DMS53 treated with DMSO at 0.1 percent for 48 hours (cell line): ENCODE results near the gene MRRF.
A peak's percentile ranks its signal among the peaks of the same experiment; 100 is the strongest.

Experiments used
- DNase-seq: peaks from one replicate; lab custom pipeline; 2025; ENCODE audit not compliant: unreplicated experiment; lab: John Stamatoyannopoulos, UW

Gene MRRF

GRCh38 chr9:122228191-122228567, 36.5 kb upstream of the MRRF start:
- DNase-seq: no peak

DNA sequence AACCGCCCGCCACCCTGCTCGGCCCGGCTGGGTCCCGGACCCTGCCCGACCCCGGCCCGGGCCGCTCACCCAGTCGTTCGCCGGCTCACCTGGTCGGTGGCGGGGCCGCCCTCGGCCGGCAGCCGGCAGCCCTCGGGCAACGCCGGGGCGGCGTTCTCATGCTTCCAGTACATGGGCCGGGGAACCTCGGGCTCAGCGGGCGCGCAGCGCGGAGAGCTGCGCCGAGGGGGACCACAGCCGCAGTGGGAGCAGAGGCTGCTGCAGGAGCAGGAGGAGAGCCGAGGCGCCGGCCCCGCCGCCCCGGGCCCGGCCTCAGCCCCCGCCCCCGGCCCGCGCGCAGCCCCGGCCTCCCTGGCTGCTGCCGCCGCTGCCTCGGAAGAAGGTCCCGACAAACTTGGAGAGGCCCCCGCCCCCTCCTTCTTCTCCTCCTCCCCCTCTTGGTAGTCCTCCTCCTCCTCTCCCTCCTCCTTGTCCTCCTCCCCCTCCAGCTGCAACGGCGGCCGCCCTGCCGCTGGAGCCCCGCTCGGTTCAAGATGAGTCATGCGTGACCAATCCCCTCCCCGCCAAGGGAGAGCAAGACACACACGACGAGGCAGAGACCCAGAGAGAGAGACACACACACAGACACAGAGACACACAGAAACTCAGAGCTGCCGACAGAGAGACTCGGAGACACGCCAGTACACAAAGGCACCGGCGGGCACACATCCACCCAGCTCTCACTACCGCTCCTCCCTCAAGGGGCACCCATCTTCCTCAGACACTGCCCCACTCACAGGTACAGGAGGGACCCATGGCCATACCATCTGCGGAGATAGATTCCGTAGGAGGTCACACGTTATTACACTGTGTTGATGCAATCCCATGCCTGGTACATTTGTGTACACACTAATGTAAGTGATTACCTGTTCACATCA, 35.9 kb upstream of the MRRF start, which contains the start of gene LHX6:
LHX6 (minus strand) TSS at position 390 of the 917 bp plus-strand sequence; CDS start at position 173, 217 bp downstream.
- no peak for DNase-seq

GRCh38 chr9:122229485-122229837, 35.2 kb upstream of the MRRF start:
- no peak for DNase-seq

- no peak for DNase-seq
These were observed 31.8 kb upstream of the MRRF start for GRCh38 chr9:122232796-122233306.

- no peak for DNase-seq
These were observed 30.5 kb upstream of the MRRF start for GRCh38 chr9:122234022-122234748.

- DNase-seq: no peak
These were observed 28.0 kb upstream of the MRRF start for GRCh38 chr9:122236681-122237080.

GRCh38 chr9:122239722-122240121, 25.0 kb upstream of the MRRF start:
- DNase-seq: no peak

GRCh38 chr9:122244349-122244748, 20.3 kb upstream of the MRRF start:
- DNase-seq: no peak

GRCh38 chr9:122246666-122247065, 18.0 kb upstream of the MRRF start:
- no peak for DNase-seq

DNA sequence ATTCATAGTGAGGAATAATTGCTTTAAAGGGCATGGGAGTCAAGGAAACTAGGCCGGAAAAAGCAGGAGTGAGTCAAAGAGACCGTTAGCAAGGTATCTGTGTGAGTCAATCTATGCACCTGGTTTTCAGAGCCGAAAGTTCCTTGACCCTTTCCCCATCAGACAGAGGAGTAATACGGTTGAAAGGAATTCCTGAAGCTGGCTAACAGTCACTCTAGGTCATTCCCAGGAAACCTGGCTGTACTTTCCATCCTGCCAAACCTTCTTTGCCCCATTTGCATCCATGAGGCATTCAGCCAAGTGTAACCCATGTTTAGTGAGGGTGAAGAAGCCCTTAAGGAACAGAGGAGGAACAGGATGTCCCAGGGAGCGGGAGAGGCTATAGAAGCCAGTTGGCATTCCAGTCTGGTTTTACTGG, 16.2 kb upstream of the MRRF start:
- no peak for DNase-seq

GRCh38 chr9:122251351-122251750, 13.3 kb upstream of the MRRF start:
- DNase-seq: no peak

DNA sequence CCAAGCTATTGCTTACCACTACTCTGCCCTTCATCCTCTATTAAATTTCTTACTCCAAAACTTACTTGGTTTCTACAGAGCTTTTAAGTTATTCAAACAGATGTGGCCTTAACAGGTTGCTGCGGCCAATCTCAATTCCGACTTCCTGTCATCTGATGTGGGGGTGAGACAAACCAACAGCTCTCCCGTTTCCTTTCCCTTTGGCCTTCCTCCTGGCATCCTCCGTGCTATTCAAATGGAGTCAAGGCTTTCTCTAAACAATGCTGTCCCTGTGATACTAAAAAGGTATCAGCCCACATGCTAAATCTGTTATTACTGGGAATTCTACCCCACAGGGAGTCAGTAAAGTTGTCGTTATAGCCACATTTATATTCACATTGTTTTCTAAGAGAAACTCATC, 11.9 kb upstream of the MRRF start:
- no peak for DNase-seq

GRCh38 chr9:122254761-122255160, 9.9 kb upstream of the MRRF start:
- DNase-seq: no peak

DNA sequence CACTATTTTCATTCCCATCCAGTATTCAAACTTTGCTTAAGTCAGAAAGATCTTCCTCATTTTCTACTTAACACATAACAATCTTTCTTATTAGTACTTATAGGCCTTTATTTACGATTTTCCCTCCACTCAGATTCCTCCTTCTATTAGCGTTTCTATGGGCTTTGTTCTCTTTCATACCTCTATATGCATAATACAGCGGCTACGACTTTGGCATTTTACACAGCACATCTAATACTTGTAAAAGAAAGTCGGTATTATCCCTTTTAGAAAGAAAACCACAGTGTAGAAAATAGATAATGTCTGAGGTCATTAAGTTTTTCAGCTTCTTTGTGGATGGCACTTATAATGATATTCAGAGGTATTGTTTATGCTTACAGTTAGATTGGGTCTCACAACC, 8.5 kb upstream of the MRRF start:
- no peak for DNase-seq

DNA sequence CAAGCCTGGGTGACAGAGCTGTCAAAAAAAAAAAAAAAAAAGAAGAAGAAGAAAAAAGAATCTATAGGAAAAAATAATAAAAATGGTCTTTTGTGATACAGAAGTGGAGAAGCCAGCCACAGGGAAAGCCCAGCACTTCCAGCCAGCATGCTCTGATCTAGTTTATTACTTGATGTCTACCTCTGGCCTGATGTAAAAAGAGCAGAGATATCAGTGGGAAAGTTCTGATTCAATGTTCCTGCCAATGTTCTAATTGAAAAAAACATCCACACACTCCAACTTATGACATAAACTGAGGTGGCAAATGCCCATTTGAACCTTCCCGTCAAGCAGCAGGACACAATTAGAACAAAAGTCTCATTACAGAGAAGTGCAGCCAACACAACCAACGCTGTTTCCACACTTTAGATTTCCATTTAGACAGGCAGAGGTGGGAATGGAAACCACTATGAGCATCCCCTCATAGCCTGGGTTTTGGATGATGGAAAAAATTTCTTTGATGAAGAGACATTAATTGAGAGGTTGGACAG, 5.7 kb upstream of the MRRF start:
- no peak for DNase-seq

- no peak for DNase-seq
These were observed 3.2 kb upstream of the MRRF start for GRCh38 chr9:122261469-122261881.

DNA sequence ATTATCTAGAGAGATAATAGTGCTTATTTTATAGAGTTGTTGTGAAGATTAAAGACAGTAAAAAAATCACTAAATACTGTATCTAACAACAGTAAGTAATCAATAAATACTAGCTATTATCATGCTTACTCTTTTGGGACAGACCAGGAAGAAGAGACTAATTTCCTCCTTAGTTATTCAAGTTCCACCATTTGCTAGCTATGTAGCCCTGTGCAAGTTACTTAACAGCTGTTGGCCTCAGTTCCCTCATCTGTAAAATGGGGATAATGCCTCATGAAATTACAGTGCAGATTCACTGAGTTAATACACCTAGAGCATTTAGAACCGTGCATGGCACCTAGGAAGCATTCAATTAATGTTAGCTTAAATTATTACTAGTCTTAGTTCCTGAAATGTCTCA, 2.6 kb upstream of the MRRF start:
- DNase-seq: no peak

DNA sequence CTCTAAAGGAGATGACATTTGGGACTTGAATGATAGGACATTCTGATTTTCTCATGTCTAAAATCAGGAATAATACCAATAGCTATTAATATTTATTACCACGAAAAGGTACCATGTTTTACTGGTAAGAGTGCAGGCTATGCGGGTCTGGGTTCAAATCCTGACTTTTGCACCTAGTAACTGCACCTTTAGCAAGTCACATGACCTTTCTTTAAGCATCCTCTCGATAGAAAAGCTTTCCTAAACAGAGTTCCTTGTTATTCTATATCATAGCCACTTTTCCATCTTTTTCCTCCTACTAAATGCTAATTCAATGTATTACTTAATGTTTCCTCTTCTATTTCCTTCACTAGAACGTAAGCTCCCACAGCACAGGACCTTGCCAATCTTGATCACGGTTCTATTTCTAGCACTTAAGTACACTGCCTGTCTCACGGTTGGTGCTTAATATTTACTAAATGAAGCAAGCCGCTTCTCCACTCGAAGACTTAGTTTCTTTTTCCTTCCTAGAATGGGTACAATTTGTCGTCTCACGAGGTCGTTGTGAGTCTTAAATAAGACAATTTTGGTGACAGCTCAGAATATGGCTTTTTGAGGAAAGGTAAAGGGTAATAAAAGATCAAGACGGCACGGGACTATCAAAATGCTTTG, 858 bp upstream of the MRRF start:
- peak; percentile 14 for DNase-seq

- DNase-seq: peak; percentile 18
These were observed 650 bp downstream of the MRRF start for GRCh38 chr9:122265149-122265915.

GRCh38 chr9:122268041-122268814, 3.5 kb downstream of the MRRF start:
- DNase-seq: no peak
